ENCODE results near the gene ADRB2. TPM values are rescaled to one million over a fixed set of nuclear protein-coding genes. Genes with fewer than 3 reads are reported as not detected.
A peak's percentile ranks its signal among the peaks of the same experiment; 100 is the strongest.

Gene ADRB2
- total RNA-seq, 2 experiments from 2014 or later: 1.7 to 4.4 TPM

DNA sequence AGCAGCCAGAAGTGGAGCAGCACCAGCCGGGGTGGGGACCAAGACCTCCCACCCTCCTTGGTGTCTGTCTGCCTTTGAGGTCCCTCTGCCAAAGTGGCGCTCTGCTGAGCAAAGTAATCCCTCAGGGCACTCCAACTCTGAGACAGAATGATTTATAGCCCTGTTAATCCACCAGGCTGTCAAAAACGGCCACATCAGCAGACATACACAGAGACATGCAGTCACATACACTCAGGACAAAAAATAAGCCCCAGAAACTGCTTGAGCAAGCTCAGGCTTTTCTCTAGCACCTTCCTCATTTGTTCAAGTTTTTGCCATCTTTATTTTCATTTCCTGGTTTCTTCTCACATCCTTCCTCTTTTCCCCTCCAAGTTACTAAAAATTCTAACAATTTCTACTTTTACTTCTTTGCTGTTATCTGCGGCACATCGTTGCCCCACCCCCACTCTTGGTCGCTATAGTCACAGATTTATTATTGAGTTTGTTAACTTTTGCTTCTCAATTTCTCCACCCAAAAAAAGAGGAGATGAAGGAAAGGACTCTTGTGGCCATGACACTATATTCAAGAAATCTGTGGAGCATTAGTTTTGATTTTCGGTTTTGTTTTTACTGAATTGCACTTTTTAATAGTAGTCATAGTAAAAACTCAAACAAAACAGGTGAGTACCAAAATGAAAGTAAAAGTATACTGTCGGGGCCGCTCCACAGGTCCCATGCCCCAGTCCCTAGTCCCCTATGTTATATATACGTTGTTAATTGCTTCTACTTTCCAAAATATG, 17.4 kb upstream of the ADRB2 start:
- CTCF ChIA-PET: interaction anchor here (1.5 to 4.4 kb wide), 3 partner anchors 10 to 68 kb away, joined by 3 to 30 read pairs (median 4); no protein-coding TSS in a partner anchor
- H3K9me3 Mint-ChIP-seq (ENCODE audit: low read depth): no peaks in the 10 kb centered on the region
- H3K27me3 Mint-ChIP-seq: no peaks in the 10 kb centered on the region
- H3K4me1 Mint-ChIP-seq: peaks cover 61% of the 10 kb centered on the region
- DNase-seq (no peak), ATAC-seq (peak; percentile 88)
- peaks cover 4% of the 10 kb centered on the region for H3K36me3 Mint-ChIP-seq
- H3K27ac Mint-ChIP-seq: peak overlapping the region; percentile 91
- peak overlapping the region; percentile 80 for H3K4me3 Mint-ChIP-seq

DNA sequence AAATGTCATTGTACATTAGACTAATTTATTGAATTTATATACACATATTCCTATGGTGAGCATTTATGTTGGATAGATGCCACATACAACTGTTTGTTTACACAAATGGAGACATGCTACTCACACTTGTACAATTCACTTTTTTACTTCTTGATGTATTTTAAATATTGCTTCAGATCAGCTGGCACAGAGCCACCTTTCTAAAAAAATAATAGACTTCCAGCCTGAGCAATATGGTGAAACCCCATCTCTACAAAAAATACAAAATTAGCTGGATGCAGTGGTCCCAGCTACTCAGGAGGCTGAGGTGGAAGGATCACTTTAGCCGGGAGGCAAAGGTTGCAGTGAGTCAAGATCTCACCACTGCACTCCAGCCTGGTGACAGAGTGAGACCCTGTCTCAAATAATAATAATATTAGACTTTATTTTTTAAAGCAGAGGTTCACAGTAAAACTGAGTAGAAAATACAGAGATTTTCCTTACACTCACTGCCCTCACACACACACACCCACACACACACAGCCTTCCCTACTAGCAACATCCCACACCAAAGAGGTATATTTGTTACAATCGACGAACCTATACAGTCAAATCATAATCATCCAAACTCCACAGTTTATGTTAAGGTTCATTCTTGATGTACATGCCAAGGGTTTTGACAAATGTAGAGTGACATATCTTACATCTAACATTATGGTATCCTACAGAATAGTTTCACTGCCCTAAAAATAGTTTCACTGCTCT, 16.5 kb upstream of the ADRB2 start:
- CTCF ChIA-PET: interaction anchor here (0.7 to 4.4 kb wide), 5 partner anchors 11 to 176 kb away, joined by 3 to 30 read pairs (median 5); partner anchors contain the start of gene ADRB2
- no peak for ATAC-seq
- H3K9me3 Mint-ChIP-seq (ENCODE audit: low read depth): no peaks in the 10 kb centered on the region
- peak overlapping the region; percentile 91 for H3K27ac Mint-ChIP-seq
- peak overlapping the region; percentile 80 for H3K4me3 Mint-ChIP-seq
- no peaks in the 10 kb centered on the region for H3K27me3 Mint-ChIP-seq
- peaks cover 1% of the 10 kb centered on the region for H3K36me3 Mint-ChIP-seq
- no peak for DNase-seq
- H3K4me1 Mint-ChIP-seq: peaks cover 55% of the 10 kb centered on the region

DNA sequence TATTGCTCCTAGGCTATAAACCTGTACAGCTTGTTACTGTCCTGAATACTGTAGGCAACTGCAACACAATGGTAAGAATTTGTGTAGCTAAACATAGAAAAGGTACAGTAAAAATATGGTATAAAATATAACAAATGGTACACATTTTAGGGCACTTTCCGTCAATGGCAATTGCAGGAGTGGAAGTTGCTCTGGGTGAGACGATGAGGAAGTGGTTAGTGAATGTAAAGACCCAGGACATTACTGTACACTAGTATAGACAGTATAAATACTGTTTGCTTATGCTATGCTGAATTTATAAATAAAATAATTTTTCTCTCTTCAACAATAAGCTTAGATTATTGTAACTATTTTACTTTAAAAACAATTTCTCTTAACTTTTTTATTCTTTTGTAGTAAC, 15.6 kb upstream of the ADRB2 start:
- Mint-ChIP-seq H3K4me3 (no peak overlapping the region), H3K27me3 (no peaks in the 10 kb centered on the region), H3K36me3 (no peaks in the 10 kb centered on the region), H3K9me3 (ENCODE audit: low read depth) (no peaks in the 10 kb centered on the region), H3K4me1 (peaks cover 47% of the 10 kb centered on the region), H3K27ac (no peak overlapping the region)
- CTCF ChIA-PET: interaction anchor here (0.6 to 4.4 kb wide), 7 partner anchors 10 to 368 kb away, joined by 3 to 30 read pairs (median 3); partner anchors contain the start of gene ADRB2
- no peak for DNase-seq
- peak; percentile 29 for ATAC-seq

DNA sequence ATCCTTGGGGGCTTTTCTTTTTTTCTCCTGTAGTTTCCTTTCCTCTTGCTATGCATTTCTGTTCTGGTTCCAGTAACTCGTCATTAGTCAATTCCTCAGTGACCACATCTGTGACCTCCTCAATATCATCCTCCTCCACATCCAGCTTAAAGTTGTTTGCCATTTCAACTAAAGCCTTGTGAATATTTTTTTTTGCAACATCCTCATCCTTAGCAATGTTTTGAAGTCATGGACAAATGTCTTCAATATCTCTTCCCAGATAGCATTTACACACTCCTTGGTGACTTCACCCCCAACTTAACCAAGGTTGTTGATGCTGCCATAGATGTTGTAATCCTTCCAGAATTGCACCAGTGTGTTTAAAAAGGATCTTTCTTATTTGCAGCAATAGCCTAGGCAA, 14.7 kb upstream of the ADRB2 start:
- no peak for DNase-seq
- H3K36me3 Mint-ChIP-seq: no peaks in the 10 kb centered on the region
- no peak overlapping the region for H3K4me3 Mint-ChIP-seq
- CTCF ChIA-PET: interaction anchor here (0.7 to 4.4 kb wide), 7 partner anchors 9 to 369 kb away, joined by 3 to 30 read pairs (median 4); no protein-coding TSS in a partner anchor
- peaks cover 4% of the 10 kb centered on the region for H3K27me3 Mint-ChIP-seq
- peaks cover 38% of the 10 kb centered on the region for H3K4me1 Mint-ChIP-seq
- no peak for ATAC-seq
- H3K9me3 Mint-ChIP-seq (ENCODE audit: low read depth): no peaks in the 10 kb centered on the region
- no peak overlapping the region for H3K27ac Mint-ChIP-seq

DNA sequence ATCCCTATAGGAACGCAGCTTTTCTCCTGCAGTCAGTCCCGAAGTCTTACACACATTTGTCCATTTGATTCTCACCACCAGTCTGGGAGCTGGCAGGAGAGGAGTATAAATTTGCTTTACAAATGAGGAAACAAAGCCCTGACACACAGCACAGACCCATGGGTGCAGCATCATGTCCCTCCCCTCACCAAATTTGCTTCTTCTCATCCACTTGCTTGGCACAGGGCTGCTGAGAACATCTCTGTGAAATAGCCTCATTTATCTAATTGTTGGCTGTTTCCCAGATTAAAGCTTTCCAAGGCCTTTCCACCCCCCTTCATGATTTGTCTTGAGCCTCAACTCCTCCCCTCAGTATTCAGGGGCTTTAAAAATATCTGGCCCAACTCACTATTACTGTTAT, 11.3 kb upstream of the ADRB2 start:
- no peaks in the 10 kb centered on the region for H3K36me3 Mint-ChIP-seq
- H3K27me3 Mint-ChIP-seq: peaks cover 4% of the 10 kb centered on the region
- no peak for ATAC-seq
- DNase-seq: no peak
- H3K9me3 Mint-ChIP-seq (ENCODE audit: low read depth): no peaks in the 10 kb centered on the region
- CTCF ChIA-PET: interaction anchor here (1.2 to 1.3 kb wide), 2 partner anchors 11 to 143 kb away, joined by 3 to 5 read pairs; partner anchors contain the start of gene ADRB2
- H3K4me1 Mint-ChIP-seq: peaks cover 18% of the 10 kb centered on the region
- H3K27ac Mint-ChIP-seq: no peak overlapping the region
- no peak overlapping the region for H3K4me3 Mint-ChIP-seq

DNA sequence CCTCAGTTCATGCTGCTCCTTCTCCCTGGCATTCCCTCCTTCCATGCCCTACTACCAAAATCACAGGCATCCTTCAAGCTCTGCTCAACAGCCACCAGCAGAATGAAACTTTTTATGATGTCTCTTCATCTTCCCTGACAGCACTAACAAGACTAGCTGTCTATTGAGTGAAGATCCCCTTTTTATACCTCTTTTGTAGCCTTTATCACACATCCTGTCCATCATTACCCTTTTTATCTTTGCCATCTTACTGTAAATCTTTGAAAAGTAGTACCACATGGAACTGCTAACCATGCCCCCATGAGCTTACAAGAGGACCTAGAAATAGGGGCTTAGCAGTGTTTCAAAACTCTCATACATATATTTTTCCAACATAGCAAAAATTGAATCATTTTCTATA, 10.8 kb upstream of the ADRB2 start:
- no peaks in the 10 kb centered on the region for H3K36me3 Mint-ChIP-seq
- no peaks in the 10 kb centered on the region for H3K9me3 Mint-ChIP-seq (ENCODE audit: low read depth)
- no peak overlapping the region for H3K27ac Mint-ChIP-seq
- peaks cover 4% of the 10 kb centered on the region for H3K27me3 Mint-ChIP-seq
- CTCF ChIA-PET: interaction anchor here (1.2 to 1.3 kb wide), 2 partner anchors 11 to 142 kb away, joined by 3 to 5 read pairs; partner anchors contain the start of gene ADRB2
- no peak for DNase-seq
- H3K4me1 Mint-ChIP-seq: peaks cover 13% of the 10 kb centered on the region
- H3K4me3 Mint-ChIP-seq: no peak overlapping the region
- no peak for ATAC-seq

DNA sequence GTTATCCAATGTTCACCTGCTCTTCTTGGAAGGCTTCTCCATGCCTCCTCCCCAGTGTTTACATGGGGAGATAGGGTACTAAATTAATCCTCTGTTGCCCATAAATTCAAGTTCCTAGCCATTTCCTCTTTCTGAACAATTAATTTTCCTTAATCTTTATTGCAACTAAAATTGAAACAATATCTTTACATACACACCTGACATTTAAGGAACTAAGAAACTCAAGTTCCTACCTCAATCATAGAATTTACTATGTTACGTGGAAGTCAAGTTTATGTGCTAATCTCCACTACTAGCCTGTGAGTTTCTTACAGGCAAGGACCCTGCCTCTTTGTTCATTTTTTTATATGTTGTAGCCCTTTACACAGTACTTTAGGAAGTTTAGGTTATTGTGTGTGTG, 10.1 kb upstream of the ADRB2 start:
- CTCF ChIA-PET: interaction anchor here (1.2 to 1.3 kb wide), 2 partner anchors 10 to 142 kb away, joined by 3 to 5 read pairs; partner anchors contain the start of gene ADRB2
- DNase-seq (no peak), ATAC-seq (no peak)
- peaks cover 4% of the 10 kb centered on the region for H3K27me3 Mint-ChIP-seq
- no peak overlapping the region for H3K27ac Mint-ChIP-seq
- peaks cover 7% of the 10 kb centered on the region for H3K4me1 Mint-ChIP-seq
- no peak overlapping the region for H3K4me3 Mint-ChIP-seq
- H3K36me3 Mint-ChIP-seq: no peaks in the 10 kb centered on the region
- no peaks in the 10 kb centered on the region for H3K9me3 Mint-ChIP-seq (ENCODE audit: low read depth)

DNA sequence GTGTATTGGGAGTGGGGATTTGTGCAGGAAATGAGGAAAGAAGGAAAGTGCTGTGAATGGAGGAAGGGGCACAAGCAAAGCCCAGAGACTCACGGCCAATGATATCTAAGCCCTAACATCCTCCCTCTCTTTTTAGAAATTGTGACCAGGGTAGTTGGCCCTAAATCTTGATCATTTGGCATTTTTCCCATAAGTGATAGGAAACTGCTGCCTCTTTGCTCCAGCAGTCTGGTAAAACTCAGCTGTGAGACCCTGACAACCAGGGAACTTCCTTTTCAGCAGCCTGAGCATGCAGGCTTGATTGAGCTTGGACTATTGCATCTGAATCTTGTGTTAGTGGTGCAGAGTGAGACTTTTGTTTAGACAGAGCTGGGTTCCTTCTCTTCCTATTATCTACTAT, 9.6 kb upstream of the ADRB2 start:
- Mint-ChIP-seq H3K9me3 (ENCODE audit: low read depth) (no peaks in the 10 kb centered on the region), H3K27ac (no peak overlapping the region), H3K36me3 (no peaks in the 10 kb centered on the region), H3K4me3 (no peak overlapping the region), H3K4me1 (peaks cover 3% of the 10 kb centered on the region), H3K27me3 (peaks cover 4% of the 10 kb centered on the region)
- ATAC-seq: no peak
- CTCF ChIA-PET: interaction anchor here (0.8 kb wide), 1 partner anchor 141 kb away, joined by 4 read pairs; no protein-coding TSS in a partner anchor
- DNase-seq: no peak

DNA sequence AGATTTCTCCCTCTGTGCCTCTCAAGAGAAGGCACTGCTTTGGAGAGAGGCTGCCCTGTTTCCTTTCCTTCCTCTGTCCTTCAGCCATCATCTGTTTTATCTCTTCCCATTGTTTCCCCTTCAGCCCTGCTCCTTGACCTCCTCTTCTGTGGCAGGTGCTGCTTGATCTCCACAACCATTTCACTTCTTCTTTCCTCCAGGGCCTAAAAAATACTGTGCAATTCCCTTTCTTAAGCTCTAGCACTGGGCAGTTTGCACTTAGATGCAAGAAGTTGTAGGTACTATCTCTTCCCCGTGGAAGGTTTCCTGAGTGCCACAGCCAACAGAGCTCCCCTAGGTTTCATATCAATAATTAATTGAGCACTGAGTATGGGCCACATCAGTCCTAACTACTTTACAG, 8.8 kb upstream of the ADRB2 start:
- H3K4me3 Mint-ChIP-seq: no peak overlapping the region
- H3K27me3 Mint-ChIP-seq: peaks cover 5% of the 10 kb centered on the region
- no peak for DNase-seq
- no peak for ATAC-seq
- CTCF ChIA-PET: interaction anchor here (0.8 to 1.5 kb wide), 4 partner anchors 25 to 297 kb away, joined by 3 to 5 read pairs (median 4); no protein-coding TSS in a partner anchor
- no peaks in the 10 kb centered on the region for H3K9me3 Mint-ChIP-seq (ENCODE audit: low read depth)
- no peaks in the 10 kb centered on the region for H3K36me3 Mint-ChIP-seq
- no peaks in the 10 kb centered on the region for H3K4me1 Mint-ChIP-seq
- H3K27ac Mint-ChIP-seq: no peak overlapping the region

DNA sequence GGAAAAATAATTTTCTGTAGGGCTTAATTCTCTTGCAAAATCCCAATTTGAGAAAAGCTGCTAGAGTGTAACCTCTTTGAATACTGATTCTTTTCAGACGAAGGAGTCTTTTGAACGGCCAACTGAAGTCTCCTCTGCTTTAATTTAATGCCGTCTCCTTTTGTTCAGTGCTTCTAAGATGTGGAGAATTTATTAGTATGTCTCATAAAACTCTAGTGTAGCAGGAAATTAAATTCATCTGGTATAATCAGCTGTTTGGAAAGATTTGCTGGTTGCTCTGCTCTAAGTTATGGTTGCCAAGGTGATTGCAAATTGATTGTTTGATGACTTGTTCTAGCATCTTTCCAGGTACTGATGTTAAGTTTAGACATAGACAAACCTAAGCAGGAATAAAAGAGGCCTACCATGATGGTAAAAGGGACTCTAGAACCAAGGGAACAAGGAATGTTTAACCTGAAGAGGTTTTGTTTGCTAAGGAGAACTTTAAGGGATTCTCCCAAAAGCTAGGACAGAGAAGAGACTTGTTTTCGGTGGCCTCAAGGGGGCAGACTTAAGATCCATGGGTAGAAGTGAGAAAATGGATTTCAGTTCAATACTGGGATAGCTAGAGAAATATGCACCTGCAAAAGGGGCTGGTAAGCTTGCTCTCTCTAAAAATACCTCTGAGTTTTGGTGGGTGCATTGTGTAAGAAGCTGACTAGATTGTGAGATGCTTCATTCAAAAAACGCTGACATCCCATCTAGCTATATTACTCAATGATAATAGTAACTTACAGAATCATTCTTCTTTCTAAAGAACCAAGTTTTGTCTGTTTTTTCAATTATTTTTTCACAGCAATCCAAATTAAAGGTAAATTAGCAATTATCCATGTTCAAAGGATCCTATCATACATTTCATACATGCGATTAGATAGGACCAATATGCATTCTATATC, 5.7 kb upstream of the ADRB2 start:
- Mint-ChIP-seq H3K27ac (no peak overlapping the region), H3K4me1 (peaks cover 8% of the 10 kb centered on the region), H3K27me3 (peaks cover 28% of the 10 kb centered on the region), H3K9me3 (ENCODE audit: low read depth) (no peaks in the 10 kb centered on the region), H3K36me3 (peaks cover 2% of the 10 kb centered on the region), H3K4me3 (no peak overlapping the region)
- ATAC-seq (peak; percentile 54), DNase-seq (no peak)
- CTCF ChIA-PET: interaction anchor here (0.8 to 3.7 kb wide), 29 partner anchors 8 to 215 kb away, joined by 3 to 41 read pairs (median 4); no protein-coding TSS in a partner anchor

DNA sequence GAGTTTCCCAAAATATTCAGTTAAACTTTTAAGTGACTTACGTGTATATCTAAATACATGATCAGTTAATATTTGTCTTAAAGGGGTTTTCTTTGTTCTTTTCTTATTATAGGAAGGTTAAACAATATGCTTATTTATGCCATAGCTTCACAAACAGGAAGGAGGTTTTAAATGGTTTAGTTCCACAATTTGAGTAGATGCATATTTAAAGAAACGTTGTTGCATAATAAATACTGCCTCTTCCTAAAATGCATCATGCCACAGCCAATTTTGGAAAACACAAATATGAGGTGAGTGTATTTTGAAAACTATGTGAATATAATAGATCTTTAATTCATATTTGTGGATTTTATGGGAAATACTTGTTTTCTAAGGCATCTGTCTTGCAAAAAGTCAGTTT, 2.5 kb upstream of the ADRB2 start:
- ATAC-seq (no peak), DNase-seq (no peak)
- no peaks in the 10 kb centered on the region for H3K9me3 Mint-ChIP-seq (ENCODE audit: low read depth)
- no peak overlapping the region for H3K27ac Mint-ChIP-seq
- H3K4me3 Mint-ChIP-seq: no peak overlapping the region
- H3K4me1 Mint-ChIP-seq: peaks cover 30% of the 10 kb centered on the region
- H3K36me3 Mint-ChIP-seq: peaks cover 2% of the 10 kb centered on the region
- peaks cover 32% of the 10 kb centered on the region for H3K27me3 Mint-ChIP-seq
- CTCF ChIA-PET: interaction anchor here (1.0 to 1.6 kb wide), 3 partner anchors 36 to 134 kb away, joined by 3 to 8 read pairs (median 3); no protein-coding TSS in a partner anchor

DNA sequence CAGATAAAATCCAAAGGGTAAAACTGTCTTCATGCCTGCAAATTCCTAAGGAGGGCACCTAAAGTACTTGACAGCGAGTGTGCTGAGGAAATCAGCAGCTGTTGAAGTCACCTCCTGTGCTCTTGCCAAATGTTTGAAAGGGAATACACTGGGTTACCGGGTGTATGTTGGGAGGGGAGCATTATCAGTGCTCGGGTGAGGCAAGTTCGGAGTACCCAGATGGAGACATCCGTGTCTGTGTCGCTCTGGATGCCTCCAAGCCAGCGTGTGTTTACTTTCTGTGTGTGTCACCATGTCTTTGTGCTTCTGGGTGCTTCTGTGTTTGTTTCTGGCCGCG, 727 bp upstream of the ADRB2 start:
- peaks cover 43% of the 10 kb centered on the region for H3K4me1 Mint-ChIP-seq

More for the DNA sequence above, 727 bp upstream of the ADRB2 start:
- Mint-ChIP-seq H3K36me3 (peaks cover 2% of the 10 kb centered on the region), H3K4me3 (peak overlapping the region; percentile 88), H3K9me3 (ENCODE audit: low read depth) (no peaks in the 10 kb centered on the region), H3K27me3 (peaks cover 33% of the 10 kb centered on the region), H3K27ac (peak overlapping the region; percentile 91)
- DNase-seq (no peak), ATAC-seq (no peak)
- CTCF ChIA-PET: interaction anchor here (0.9 to 2.1 kb wide), 9 partner anchors 10 to 535 kb away, joined by 3 to 13 read pairs (median 4); no protein-coding TSS in a partner anchor

All from activated CD8-positive, alpha-beta memory T cell treated with anti-CD3 and anti-CD28 coated beads, Interleukin-2, amount 10 ng/mL, durations not matched to agents 7 days and 5 days (primary cell).